GM18499 (cell line): Measurements from ENCODE around the gene STIL.
"Not testable (repeated sequence)": the region's sequence is repeated elsewhere in the genome, so short reads cannot be mapped to it uniquely, and the experiment has no call there.

Experiments
- ATAC-seq: cut with Tn5 transposase; IDR thresholded peaks from one replicate; pipeline ENCODE4 v1.9.1; 2021; ENCODE audit warnings: moderate number of reproducible peaks; ENCODE audit not compliant: insufficient read depth, unreplicated experiment

STIL gene

DNA sequence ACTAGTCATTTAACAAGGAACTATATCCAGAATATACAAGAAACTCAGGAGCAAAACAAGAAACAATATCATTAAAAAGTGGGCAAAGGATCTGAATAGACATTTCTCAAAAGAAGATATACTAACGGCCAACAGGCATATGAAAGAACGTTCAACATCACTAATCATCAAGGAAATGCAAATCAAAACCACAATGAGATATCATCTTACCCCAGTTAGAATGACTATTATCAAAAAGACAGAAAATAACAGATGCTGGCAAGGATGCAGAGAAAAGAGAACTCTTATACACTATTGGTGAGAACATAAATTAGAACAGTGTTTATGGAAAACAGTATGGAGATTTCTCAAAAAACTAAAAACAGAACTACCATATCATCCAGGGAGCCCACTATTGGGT is 110.4 kb downstream of the STIL start:
- ATAC-seq, result not testable (repeated sequence)

DNA sequence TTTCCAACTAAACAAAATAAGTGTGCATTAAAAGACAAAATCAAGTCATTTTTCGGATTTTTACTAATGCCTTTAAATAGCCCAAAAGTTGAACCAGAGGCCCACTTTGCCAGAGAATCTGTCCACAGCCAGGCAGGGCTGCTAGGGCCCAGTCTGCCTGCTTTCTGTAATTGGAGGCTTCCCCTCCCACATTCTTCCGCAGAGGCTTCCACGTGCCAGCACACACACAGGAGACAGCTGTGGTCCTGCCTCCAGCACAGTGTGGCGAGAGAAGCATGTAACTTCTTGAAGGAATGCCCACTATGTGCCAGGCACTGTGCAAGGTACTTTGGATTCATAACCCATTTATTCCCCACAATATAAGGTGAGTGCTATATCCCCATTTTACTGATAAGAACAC is 112.8 kb downstream of the STIL start:
- no peak for ATAC-seq
